Hematopoietic multipotent progenitor cell (in vitro differentiated cells): ENCODE measurements around the gene CACNA2D3. TPM values are rescaled to one million over a fixed set of nuclear protein-coding genes. Genes with fewer than 3 reads are reported as not detected.
"Not testable (repeated sequence)": the region's sequence is repeated elsewhere in the genome, so short reads cannot be mapped to it uniquely, and the experiment has no call there.

Source experiments
- DNase-seq, 3 donors: peaks; one replicate each; pipeline ENCODE4 v3.0.0-alpha.2; 2011 to 2015; ENCODE audit warnings: low read depth in 2 of 3, low spot score in 2 of 3
- total RNA-seq: library from RNA; depleted of rRNA; stranded (reverse); fragments of >200 nt; gene quantifications from one replicate; pipeline ENCODE4 v1.2.3, GENCODE V29; 2012

The CACNA2D3 gene
- total RNA-seq, 1 donor, result under 0.01 TPM

- DNase-seq, result no peak
Measured at GRCh38 chr3:54433846-54434245, 311.5 kb downstream of the CACNA2D3 start.

- DNase-seq, result no peak
Measured at GRCh38 chr3:54434756-54435155, 312.4 kb downstream of the CACNA2D3 start.

GRCh38 chr3:54437271-54437670 lies 314.9 kb downstream of the CACNA2D3 start:
- no peak for DNase-seq

GRCh38 chr3:54443561-54444161 lies 321.3 kb downstream of the CACNA2D3 start:
- DNase-seq, result no peak

GRCh38 chr3:54445630-54446029 lies 323.3 kb downstream of the CACNA2D3 start:
- no peak for DNase-seq

- no peak for DNase-seq
Measured at GRCh38 chr3:54447427-54447826, 325.1 kb downstream of the CACNA2D3 start.

GRCh38 chr3:54454806-54455205 lies 332.5 kb downstream of the CACNA2D3 start:
- DNase-seq, result no peak

GRCh38 chr3:54458357-54458756 lies 336.0 kb downstream of the CACNA2D3 start:
- no peak for DNase-seq

- not testable (repeated sequence) for DNase-seq
Measured at GRCh38 chr3:54464554-54464953, 342.2 kb downstream of the CACNA2D3 start.

- DNase-seq, result no peak
Measured at GRCh38 chr3:54476891-54477290, 354.5 kb downstream of the CACNA2D3 start.

GRCh38 chr3:54481606-54482365 lies 359.4 kb downstream of the CACNA2D3 start:
- DNase-seq, result no peak

GRCh38 chr3:54484334-54484733 lies 362.0 kb downstream of the CACNA2D3 start:
- no peak for DNase-seq

- DNase-seq, result no peak
Measured at GRCh38 chr3:54486317-54486716, 364.0 kb downstream of the CACNA2D3 start.

GRCh38 chr3:54488297-54488696 lies 365.9 kb downstream of the CACNA2D3 start:
- DNase-seq, result no peak

- no peak for DNase-seq
Measured at GRCh38 chr3:54494209-54494608, 371.9 kb downstream of the CACNA2D3 start.

GRCh38 chr3:54506603-54507002 lies 384.3 kb downstream of the CACNA2D3 start:
- no peak for DNase-seq

GRCh38 chr3:54507876-54508460 lies 385.6 kb downstream of the CACNA2D3 start:
- no peak for DNase-seq

- DNase-seq, result no peak
Measured at GRCh38 chr3:54510506-54510905, 388.2 kb downstream of the CACNA2D3 start.

GRCh38 chr3:54511766-54512365 lies 389.5 kb downstream of the CACNA2D3 start:
- no peak for DNase-seq

GRCh38 chr3:54514006-54514405 lies 391.7 kb downstream of the CACNA2D3 start:
- no peak for DNase-seq

- DNase-seq, result no peak
Measured at GRCh38 chr3:54514416-54514815, 392.1 kb downstream of the CACNA2D3 start.
